ENCODE measurements around the gene TSPAN9. TPM values are rescaled to one million over a fixed set of nuclear protein-coding genes. Genes with fewer than 3 reads are reported as not detected.

Gene TSPAN9
- total and polyA plus RNA-seq, 2 donors from 2014 or later, result 62.4 to 81.6 TPM

DNA sequence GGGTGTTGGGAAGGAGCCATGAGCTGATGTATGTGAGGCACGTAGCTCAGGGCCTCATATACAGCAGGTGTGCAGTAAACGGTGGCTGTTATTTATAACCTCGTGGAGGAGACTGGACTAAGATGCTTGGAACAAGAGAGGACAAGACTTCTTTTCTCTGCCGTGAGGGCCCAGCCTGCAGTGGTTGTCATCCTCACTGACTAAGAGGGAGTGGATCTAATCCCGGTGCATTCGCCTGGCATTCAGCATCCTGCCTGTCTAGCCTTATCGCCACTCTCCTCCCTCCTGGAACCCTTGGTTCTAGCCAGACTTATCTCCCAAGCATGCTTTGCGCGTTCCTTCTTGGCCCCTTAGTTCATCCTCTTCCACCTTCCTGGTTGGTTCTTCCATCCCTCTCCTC lies 3.9 kb downstream of the TSPAN9 start:
- Histone ChIP-seq H3K9ac (ENCODE audit: low read length in 3 of 3) (no peak overlapping the region), H3K36me3 (ENCODE audit: control insufficient read depth in 2 of 3, insufficient read depth in 3 of 3, low read length in 3 of 3) (no peaks in the 10 kb centered on the region), H3K27ac (ENCODE audit: low read depth in 2 of 2, low read length in 2 of 2) (peak overlapping the region; percentile 17 to 23), H3K4me1 (ENCODE audit: control insufficient read depth in 2 of 3, insufficient read depth in 2 of 3, low read depth in 1 of 3, low read length in 3 of 3) (peaks cover 0 to 54% (median 41%) of the 10 kb centered on the region in 3 donors), H3K27me3 (ENCODE audit: control insufficient read depth, insufficient read depth, low read length) (no peaks in the 10 kb centered on the region), H3K9me3 (ENCODE audit: control insufficient read depth in 2 of 3, insufficient read depth in 1 of 3, low read length in 3 of 3) (no peaks in the 10 kb centered on the region), H3K4me3 (ENCODE audit: low read length in 3 of 3) (no peak overlapping the region)
- intact Hi-C loops (cut with DNase I), result no loop called here
- FAIRE-seq, result no peak
- TF ChIP-seq, protein P1, sequence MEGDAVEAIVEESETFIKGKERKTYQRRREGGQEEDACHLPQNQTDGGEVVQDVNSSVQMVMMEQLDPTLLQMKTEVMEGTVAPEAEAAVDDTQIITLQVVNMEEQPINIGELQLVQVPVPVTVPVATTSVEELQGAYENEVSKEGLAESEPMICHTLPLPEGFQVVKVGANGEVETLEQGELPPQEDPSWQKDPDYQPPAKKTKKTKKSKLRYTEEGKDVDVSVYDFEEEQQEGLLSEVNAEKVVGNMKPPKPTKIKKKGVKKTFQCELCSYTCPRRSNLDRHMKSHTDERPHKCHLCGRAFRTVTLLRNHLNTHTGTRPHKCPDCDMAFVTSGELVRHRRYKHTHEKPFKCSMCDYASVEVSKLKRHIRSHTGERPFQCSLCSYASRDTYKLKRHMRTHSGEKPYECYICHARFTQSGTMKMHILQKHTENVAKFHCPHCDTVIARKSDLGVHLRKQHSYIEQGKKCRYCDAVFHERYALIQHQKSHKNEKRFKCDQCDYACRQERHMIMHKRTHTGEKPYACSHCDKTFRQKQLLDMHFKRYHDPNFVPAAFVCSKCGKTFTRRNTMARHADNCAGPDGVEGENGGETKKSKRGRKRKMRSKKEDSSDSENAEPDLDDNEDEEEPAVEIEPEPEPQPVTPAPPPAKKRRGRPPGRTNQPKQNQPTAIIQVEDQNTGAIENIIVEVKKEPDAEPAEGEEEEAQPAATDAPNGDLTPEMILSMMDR (IDR thresholded peaks at IDR 0.05; ENCODE audit: borderline replicate concordance, extremely low read depth, insufficient read depth), result no peak
- no peak for DNase-seq

DNA sequence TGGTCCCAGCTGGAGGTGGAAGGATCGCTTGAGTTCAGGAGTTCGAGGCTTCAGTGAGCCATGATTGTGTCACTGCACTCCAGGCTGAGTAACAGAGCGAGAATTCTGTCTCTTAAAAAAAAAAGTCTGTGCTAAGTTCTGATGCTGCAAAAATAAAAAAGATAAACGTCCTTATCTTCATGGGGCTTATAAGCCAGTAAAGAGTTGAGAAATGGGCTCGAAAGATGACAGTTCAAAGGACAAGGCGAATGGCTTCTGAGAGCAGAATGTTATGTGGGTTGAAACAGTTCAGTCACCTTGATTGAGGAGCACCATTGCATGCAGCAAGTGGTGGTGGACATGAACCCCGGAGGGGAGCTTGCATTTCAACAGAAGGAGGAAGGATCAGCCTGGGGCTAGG lies 4.7 kb downstream of the TSPAN9 start:
- TF ChIP-seq, protein P1 (IDR thresholded peaks at IDR 0.05; ENCODE audit: borderline replicate concordance, extremely low read depth, insufficient read depth), result no peak
- H3K27ac ChIP-seq (ENCODE audit: low read depth in 2 of 2, low read length in 2 of 2), result peak overlapping the region in 1 of 2 donors; percentile 49
- H3K4me3 ChIP-seq (ENCODE audit: low read length in 3 of 3), result no peak overlapping the region
- H3K9me3 ChIP-seq (ENCODE audit: control insufficient read depth in 2 of 3, insufficient read depth in 1 of 3, low read length in 3 of 3), result no peaks in the 10 kb centered on the region
- intact Hi-C loops (cut with DNase I), result no loop called here
- no peaks in the 10 kb centered on the region for H3K27me3 ChIP-seq (ENCODE audit: control insufficient read depth, insufficient read depth, low read length)
- FAIRE-seq (no peak), DNase-seq (no peak)
- H3K9ac ChIP-seq (ENCODE audit: low read length in 3 of 3), result no peak overlapping the region
- H3K4me1 ChIP-seq (ENCODE audit: control insufficient read depth in 2 of 3, insufficient read depth in 2 of 3, low read depth in 1 of 3, low read length in 3 of 3), result peaks cover 0 to 56% (median 46%) of the 10 kb centered on the region in 3 donors
- no peaks in the 10 kb centered on the region for H3K36me3 ChIP-seq (ENCODE audit: control insufficient read depth in 2 of 3, insufficient read depth in 3 of 3, low read length in 3 of 3)

DNA sequence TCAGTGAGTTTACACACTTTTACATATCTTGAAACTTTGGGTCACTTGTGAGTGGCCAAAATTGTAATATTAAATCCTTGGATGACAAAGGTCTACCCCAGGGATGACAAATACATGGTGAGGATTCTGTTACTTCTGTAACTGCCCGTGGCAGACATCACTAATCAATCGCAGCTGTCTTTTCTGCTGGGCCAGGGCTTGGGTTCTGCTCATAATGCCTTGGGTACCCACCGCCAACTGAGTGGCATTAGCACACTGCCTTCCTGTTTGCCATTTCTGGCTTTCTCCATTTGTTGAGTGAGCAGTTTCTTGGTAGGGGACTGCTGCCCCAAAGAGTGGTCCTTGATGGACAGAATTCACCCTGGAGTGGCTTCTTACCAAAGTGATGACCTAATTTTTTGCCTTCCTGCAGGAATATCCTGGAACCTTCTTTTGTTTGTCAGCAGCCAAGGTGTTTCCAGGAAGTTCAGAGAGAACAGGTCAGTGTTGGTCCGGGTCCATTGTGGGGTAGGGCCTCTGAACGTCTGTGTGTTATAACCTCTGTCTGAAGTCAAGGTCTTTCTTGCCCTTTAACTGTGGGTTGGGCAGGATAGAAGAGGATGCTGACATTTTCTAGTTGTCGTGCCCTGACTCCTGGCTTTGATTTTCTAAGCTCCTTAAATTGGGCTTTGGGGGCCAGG lies 6.2 kb downstream of the TSPAN9 start:
- no peak for FAIRE-seq
- intact Hi-C loops (cut with DNase I), result no loop called here
- no peaks in the 10 kb centered on the region for H3K36me3 ChIP-seq (ENCODE audit: control insufficient read depth in 2 of 3, insufficient read depth in 3 of 3, low read length in 3 of 3)
- no peaks in the 10 kb centered on the region for H3K27me3 ChIP-seq (ENCODE audit: control insufficient read depth, insufficient read depth, low read length)
- no peaks in the 10 kb centered on the region for H3K9me3 ChIP-seq (ENCODE audit: control insufficient read depth in 2 of 3, insufficient read depth in 1 of 3, low read length in 3 of 3)
- no peak for DNase-seq
- TF ChIP-seq, protein P1 (IDR thresholded peaks at IDR 0.05; ENCODE audit: borderline replicate concordance, extremely low read depth, insufficient read depth), result no peak
- H3K4me3 ChIP-seq (ENCODE audit: low read length in 3 of 3), result no peak overlapping the region
- peak overlapping the region; percentile 11 to 51 for H3K27ac ChIP-seq (ENCODE audit: low read depth in 2 of 2, low read length in 2 of 2)
- H3K4me1 ChIP-seq (ENCODE audit: control insufficient read depth in 2 of 3, insufficient read depth in 2 of 3, low read depth in 1 of 3, low read length in 3 of 3), result peaks cover 0 to 61% (median 53%) of the 10 kb centered on the region in 3 donors
- H3K9ac ChIP-seq (ENCODE audit: low read length in 3 of 3), result peak overlapping the region in 1 of 3 donors; percentile 73
